K562 (cell line): ENCODE measurements around the gene PWWP2A. TPM values are rescaled to one million over a fixed set of nuclear protein-coding genes. Genes with fewer than 3 reads are reported as not detected.
A peak's percentile ranks its signal among the peaks of the same experiment; 100 is the strongest.

Source experiments
- ATAC-seq: fragments of 200-7000 bp; cut with Tn5 transposase; 3 replicates; pipeline ENCODE4 v1.9.1; 2020; ENCODE audit warnings: moderate library complexity
- BruUV-seq: library from RNA; stranded (reverse); fragments of 400-500 nt; replicated peaks from 2 replicates; lab custom pipeline; 2021; lab: Mats Ljungman, UMichigan
- CTCF ChIA-PET: fragments of 300-600 bp; formaldehyde crosslinking; extraction: SDS; loops from one replicate; lab custom pipeline; 2021; ENCODE audit warnings: low intra/inter-chr PET ratio; lab: Yijun Ruan, JAX
- POLR2A ChIA-PET: fragments of 300-600, 350-650 bp; sonication (Branson Sonifier 250); formaldehyde crosslinking; extraction: SDS; loops from one replicate; lab custom pipeline; 2021; ENCODE audit warnings: antibody characterized with exemption, inconsistent platforms; lab: Yijun Ruan, JAX
- DNase-seq, 4 experiments: peaks; one replicate each; pipeline versions ENCODE4 v3.0.0 to v3.0.0-alpha.2; 2011 to 2018; ENCODE audit warnings: low spot score in 3 of 4, mixed read lengths in 3 of 4; ENCODE audit errors: extremely low read depth in 1 of 4
- FAIRE-seq: peaks from 2 replicates; lab custom pipeline; 2011; peaks lifted over from hg19 to GRCh38; lab: Jason Lieb, UNC
- H2AFZ ChIP-seq: 2 replicates; pipeline ENCODE4 v1.6.0; 2011; ENCODE audit warnings: low read depth, low read length, control low read depth, inconsistent platforms
- H3K27ac ChIP-seq: fragments of 200-600 bp; 3 replicates; pipeline ENCODE4 v1.8.0; 2011; ENCODE audit warnings: low read depth, mild to moderate bottlenecking, control low read depth, inconsistent platforms, low read length, moderate library complexity, mixed read lengths; ENCODE audit errors: extremely low read depth
- H3K27me3 ChIP-seq, 2 experiments: fragments of 300-600 bp in 1 of 2; 2 replicates in 1 of 2; 3 replicates in 1 of 2; pipeline versions ENCODE4 v1.6.0 to v1.8.0; 2011; ENCODE audit warnings: inconsistent platforms in 2 of 2, low read length in 2 of 2, mild to moderate bottlenecking in 1 of 2, mixed read lengths in 1 of 2, moderate library complexity in 1 of 2; ENCODE audit not compliant: control insufficient read depth in 2 of 2, insufficient read depth in 2 of 2
- H3K36me3 ChIP-seq: fragments of 300-600 bp; 3 replicates; pipeline ENCODE4 v1.8.0; 2011; ENCODE audit warnings: mild to moderate bottlenecking, low read length, inconsistent platforms; ENCODE audit not compliant: control insufficient read depth, insufficient read depth
- H3K4me1 ChIP-seq, 2 experiments: fragments of 200-600 bp in 1 of 2; replicated peaks in 1 of 2; 2 replicates in 1 of 2; 3 replicates in 1 of 2; pipeline versions ENCODE4 v1.5.1 to v1.8.0; 2011; ENCODE audit warnings: inconsistent platforms in 2 of 2, low read length in 2 of 2, mild to moderate bottlenecking in 1 of 2, mixed read lengths in 1 of 2, moderate library complexity in 1 of 2; ENCODE audit not compliant: control insufficient read depth in 2 of 2, insufficient read depth in 2 of 2
- H3K4me2 ChIP-seq: 2 replicates; pipeline ENCODE4 v1.6.1; 2011; ENCODE audit warnings: low read length, control low read depth, inconsistent platforms, mixed read lengths; ENCODE audit not compliant: insufficient read depth
- H3K4me3 ChIP-seq: fragments of 200-600 bp; sonication (generic), shearing (Covaris generic); 2 replicates; pipeline ENCODE4 v1.5.1; 2016; ENCODE audit warnings: control low read depth, inconsistent platforms
- H3K79me2 ChIP-seq: fragments of 200-600 bp; 3 replicates; pipeline ENCODE4 v1.8.0; 2011; ENCODE audit warnings: low read length, inconsistent platforms; ENCODE audit not compliant: control insufficient read depth, insufficient read depth
- H3K9ac ChIP-seq, 2 experiments: 2 replicates each; pipeline versions ENCODE4 v1.6.0 to v1.6.1; 2011; ENCODE audit warnings: low read depth in 2 of 2, low read length in 2 of 2, control low read depth in 1 of 2, inconsistent platforms in 1 of 2, mild to moderate bottlenecking in 1 of 2, mixed read lengths in 1 of 2; ENCODE audit not compliant: insufficient read depth in 1 of 2
- H3K9me1 ChIP-seq: one replicate; pipeline ENCODE4 v1.6.0; 2011; ENCODE audit warnings: inconsistent platforms, mild to moderate bottlenecking, low read length, moderate library complexity; ENCODE audit not compliant: control insufficient read depth, insufficient read depth
- H3K9me3 ChIP-seq: replicated peaks from 2 replicates; pipeline ENCODE4 v1.5.1; 2011; ENCODE audit warnings: low read depth, low read length, inconsistent platforms; ENCODE audit not compliant: control insufficient read depth, insufficient read depth
- H4K20me1 ChIP-seq: replicated peaks from 2 replicates; pipeline ENCODE4 v1.6.1; 2011; ENCODE audit warnings: low read length, inconsistent platforms, mixed read lengths; ENCODE audit not compliant: control insufficient read depth, insufficient read depth
- GTF2E2 ChIP-seq: fragments of 200-800 bp; sonication (Bioruptor generic); IDR thresholded peaks from 2 replicates; pipeline ENCODE4 v1.6.1; 2016; ENCODE audit warnings: missing genetic modification characterization, missing compliant biosample characterization
- NR4A1 ChIP-seq, 2 experiments: fragments of 250-450 bp in 1 of 2; fragments of 450-650 bp in 1 of 2; sonication (Bioruptor Pico) in 1 of 2; IDR thresholded peaks; 2 replicates each; pipeline versions ENCODE4 v1.4.0 to v1.6.1; 2016 to 2020; ENCODE audit warnings: mild to moderate bottlenecking in 2 of 2, missing compliant biosample characterization in 1 of 2, missing genetic modification characterization in 1 of 2, moderate library complexity in 1 of 2
- SIX5 ChIP-seq, 2 experiments: IDR thresholded peaks; 2 replicates each; pipeline ENCODE4 v1.6.1; 2011; ENCODE audit warnings: low read length in 2 of 2, borderline replicate concordance in 1 of 2, low read depth in 1 of 2, mild to moderate bottlenecking in 1 of 2, moderate library complexity in 1 of 2; ENCODE audit not compliant: insufficient read depth in 1 of 2
- TAF9B ChIP-seq: fragments of 450-650 bp; IDR thresholded peaks from 2 replicates; pipeline ENCODE4 v1.6.1; 2018; ENCODE audit warnings: mild to moderate bottlenecking; ENCODE audit not compliant: partially characterized antibody
- ZNF23 ChIP-seq: fragments of 250-450 bp; sonication (Bioruptor Pico); IDR thresholded peaks from 2 replicates; pipeline ENCODE4 v1.4.0; 2020; ENCODE audit warnings: mild to moderate bottlenecking
- ZNF316 ChIP-seq: fragments of 450-650 bp; IDR thresholded peaks from 2 replicates; pipeline ENCODE4 v1.6.1; 2016
- ZNF436 ChIP-seq: fragments of 250-450, 450-650 bp; sonication (Bioruptor Pico); formaldehyde crosslinking; IDR thresholded peaks from 2 replicates; pipeline ENCODE4 v1.7.0; 2020; ENCODE audit warnings: mild to moderate bottlenecking
- ZNF551 ChIP-seq: fragments of 250-450 bp; sonication (Bioruptor Pico); IDR thresholded peaks from 2 replicates; pipeline ENCODE4 v1.5.0; 2021; ENCODE audit warnings: mild to moderate bottlenecking, moderate library complexity
- WGBS: fragments of 100-300 bp; shearing (Covaris generic); methylation state at CpG from one replicate; pipeline ENCODE4 v1.1.6; 2016; ENCODE audit warnings: low coverage, mixed read lengths; ENCODE audit not compliant: insufficient coverage; ENCODE audit errors: missing lambda C conversion rate; 5-methylcytosine and 5-hydroxymethylcytosine counted together
- in situ Hi-C: fragments of 300-500 bp; cut with MboI; formaldehyde crosslinking; loops from 4 replicates; pipeline ENCODE4 v1.15.0; 2018; ENCODE audit warnings: inconsistent platforms, mixed read lengths
- intact Hi-C: fragments of 100-400 bp; cut with micrococcal nuclease; formaldehyde crosslinking; loops from 2 replicates; pipeline ENCODE4 v1.14.2; 2022
- polyA plus RNA-seq, 8 experiments: library from polyadenylated mRNA; depleted of rRNA in 4 of 8; stranded (reverse) in 5 of 8; unstranded in 3 of 8; fragments of >200 nt; fragmentation: Nextera tagmentation in 2 of 8; fragmentation: Illumina TruSeq in 1 of 8; extraction: Ambion mirVana in 2 of 8; extraction: Trizol in 1 of 8; gene quantifications; 2 replicates each; pipeline versions ENCODE4 v1.2.1 to v1.2.3, GENCODE V29; 2011 to 2014; ENCODE audit warnings: inconsistent platforms in 1 of 8, missing spikeins in 1 of 8
- total RNA-seq, 7 experiments: library from RNA; depleted of rRNA in 6 of 7; stranded (reverse); fragments of >200 nt in 6 of 7; fragmentation: Illumina TruSeq in 2 of 7; extraction: Trizol in 2 of 7; gene quantifications; 2 replicates each; pipeline versions ENCODE4 v1.2.1 to v1.2.3, GENCODE V29; 2011 to 2021; ENCODE audit warnings: low replicate concordance in 1 of 7
- TF ChIP-seq, protein P1 (sequence below), 2 experiments: IDR thresholded peaks in 1 of 2; conservative IDR thresholded peaks in 1 of 2; 2 replicates each; pipeline ENCODE4 v1.6.1; 2016; ENCODE audit warnings: low read depth in 2 of 2, mild to moderate bottlenecking in 1 of 2, missing compliant biosample characterization in 1 of 2, missing genetic modification characterization in 1 of 2, moderate library complexity in 1 of 2
- TF ChIP-seq, protein P2 (sequence below): fragments of 250-450 bp; sonication (Bioruptor Pico); IDR thresholded peaks from 2 replicates; pipeline ENCODE4 v1.5.0; 2021

Gene PWWP2A
- total and polyA plus RNA-seq, 9 of the 15 experiments (the other 6 are each of a cell fraction or from before 2014, with no cell fraction given), result 2.7 to 26.3 (median 14.6) TPM

DNA sequence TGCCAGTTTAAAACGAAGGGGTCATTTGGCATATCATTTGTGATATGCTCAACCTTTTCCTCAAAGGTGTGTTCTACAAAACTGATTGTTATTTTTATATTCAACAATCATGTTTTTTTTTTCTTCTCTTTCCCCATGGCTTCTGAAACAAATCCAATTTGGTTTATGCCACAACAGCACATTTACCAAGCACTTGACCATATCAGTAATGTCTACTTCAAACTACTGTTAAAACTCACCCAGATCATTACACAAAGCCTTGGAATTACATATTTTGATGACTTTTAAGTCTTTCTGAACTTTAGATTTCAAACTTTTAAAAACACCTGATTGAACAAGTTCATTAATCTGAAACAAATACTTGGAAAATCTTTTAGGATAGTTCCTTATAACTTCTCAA lies 29.2 kb downstream of the PWWP2A start:
- H4K20me1 ChIP-seq, result no peaks in the 10 kb centered on the region
- no peak overlapping the region for H3K9ac ChIP-seq
- in situ Hi-C loops, result no loop called here
- no peaks in the 10 kb centered on the region for H3K9me3 ChIP-seq
- no peak overlapping the region for H3K4me3 ChIP-seq
- H3K27ac ChIP-seq, result no peak overlapping the region
- H2AFZ ChIP-seq, result no peak overlapping the region
- TF ChIP-seq NR4A1 (CRISPR knock-in tag; IDR thresholded peaks at IDR 0.05) (no peak), NR4A1 (tag; IDR thresholded peaks at IDR 0.05) (no peak), ZNF551 (CRISPR knock-in tag) (no peak), ZNF316 (0 out of 2 replicates have a peak, but pooled peaks have one; percentile 25)
- TF ChIP-seq, all 486 proteins: peak for 1
- FAIRE-seq, result no peak
- H3K4me1 ChIP-seq, result no peaks in the 10 kb centered on the region; a peak in 1 of 5 replicates
- no peak for DNase-seq
- 32% methylated on average over 1 of the region's 1 CpG for WGBS
- no peak overlapping the region for H3K4me2 ChIP-seq
- H3K9me1 ChIP-seq, result no peaks in the 10 kb centered on the region
- H3K36me3 ChIP-seq, result peaks cover 26% of the 10 kb centered on the region; the same call in 2 of the 3 replicates
- ChIA-PET CTCF (no interaction called here), POLR2A (no interaction called here)
- intact Hi-C loops, result no loop called here
- no peaks in the 10 kb centered on the region for H3K79me2 ChIP-seq
- no TSS peak for BruUV-seq
- ATAC-seq, result no peak
- H3K27me3 ChIP-seq, result no peaks in the 10 kb centered on the region

DNA sequence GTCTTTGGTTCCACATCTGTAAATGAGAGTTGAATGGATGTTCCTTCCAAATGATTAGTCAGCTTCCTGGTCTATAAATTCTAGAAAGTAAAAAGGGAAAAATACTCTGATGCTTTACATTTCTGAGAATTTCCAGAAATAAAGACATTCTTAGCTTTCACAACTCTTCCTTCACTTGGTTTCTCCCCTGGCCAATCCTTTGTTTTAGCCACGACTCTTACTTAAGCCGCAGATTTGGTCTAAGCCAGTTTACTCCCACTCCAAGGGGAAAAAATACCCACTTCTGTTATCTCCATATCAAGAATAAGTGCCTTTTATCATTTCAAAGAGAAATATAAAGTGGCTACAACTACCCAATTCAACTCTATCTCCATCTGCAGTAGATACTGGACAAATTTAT lies 29.7 kb downstream of the PWWP2A start:
- no peaks in the 10 kb centered on the region for H3K79me2 ChIP-seq
- no peak overlapping the region for H3K4me3 ChIP-seq
- H3K36me3 ChIP-seq, result peaks cover 25% of the 10 kb centered on the region; the same call in 2 of the 3 replicates
- DNase-seq (no peak), ATAC-seq (no peak), FAIRE-seq (no peak)
- CTCF ChIA-PET, result no interaction called here
- H2AFZ ChIP-seq, result no peak overlapping the region
- H3K27ac ChIP-seq, result no peak overlapping the region
- no peaks in the 10 kb centered on the region for H3K27me3 ChIP-seq
- H3K9me1 ChIP-seq, result no peaks in the 10 kb centered on the region
- no peaks in the 10 kb centered on the region for H4K20me1 ChIP-seq
- no peak overlapping the region for H3K4me2 ChIP-seq
- 54% methylated on average over 2 of the region's 2 CpGs for WGBS
- no peaks in the 10 kb centered on the region for H3K9me3 ChIP-seq
- intact Hi-C loops (no loop called here), in situ Hi-C loops (no loop called here)
- H3K4me1 ChIP-seq, result no peaks in the 10 kb centered on the region; a peak in 1 of 5 replicates
- POLR2A ChIA-PET, result no interaction called here
- no peak overlapping the region for H3K9ac ChIP-seq
- no TSS peak for BruUV-seq
- TF ChIP-seq TAF9B (no peak), ZNF23 (CRISPR knock-in tag) (no peak), GTF2E2 (tag) (no peak), ZNF436 (no peak), SIX5 (IDR thresholded peaks at IDR 0.05; ENCODE audit: borderline replicate concordance in 1 of 2, insufficient read depth in 1 of 2, low read depth in 1 of 2, low read length in 2 of 2) (no peak)
- TF ChIP-seq, protein P1, sequence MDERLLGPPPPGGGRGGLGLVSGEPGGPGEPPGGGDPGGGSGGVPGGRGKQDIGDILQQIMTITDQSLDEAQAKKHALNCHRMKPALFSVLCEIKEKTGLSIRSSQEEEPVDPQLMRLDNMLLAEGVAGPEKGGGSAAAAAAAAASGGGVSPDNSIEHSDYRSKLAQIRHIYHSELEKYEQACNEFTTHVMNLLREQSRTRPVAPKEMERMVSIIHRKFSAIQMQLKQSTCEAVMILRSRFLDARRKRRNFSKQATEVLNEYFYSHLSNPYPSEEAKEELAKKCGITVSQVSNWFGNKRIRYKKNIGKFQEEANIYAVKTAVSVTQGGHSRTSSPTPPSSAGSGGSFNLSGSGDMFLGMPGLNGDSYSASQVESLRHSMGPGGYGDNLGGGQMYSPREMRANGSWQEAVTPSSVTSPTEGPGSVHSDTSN (CRISPR knock-in tag; IDR thresholded peaks at IDR 0.05; ENCODE audit: low read depth), result no peak
- TF ChIP-seq, protein P1 (tag; conservative IDR thresholded peaks at IDR 0.05; ENCODE audit: low read depth), result no peak
- TF ChIP-seq, protein P2, sequence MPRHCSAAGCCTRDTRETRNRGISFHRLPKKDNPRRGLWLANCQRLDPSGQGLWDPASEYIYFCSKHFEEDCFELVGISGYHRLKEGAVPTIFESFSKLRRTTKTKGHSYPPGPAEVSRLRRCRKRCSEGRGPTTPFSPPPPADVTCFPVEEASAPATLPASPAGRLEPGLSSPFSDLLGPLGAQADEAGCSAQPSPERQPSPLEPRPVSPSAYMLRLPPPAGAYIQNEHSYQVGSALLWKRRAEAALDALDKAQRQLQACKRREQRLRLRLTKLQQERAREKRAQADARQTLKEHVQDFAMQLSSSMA (CRISPR knock-in tag), result no peak
